KOPT-K1 (cell line): ENCODE data around the gene SPIRE1.

Experiments used
- H3K27ac ChIP-seq: fragments of 200-600 bp; sonication (generic); 2 replicates; pipeline ENCODE4 v1.5.1; 2016; ENCODE audit warnings: antibody characterized with exemption, mild to moderate bottlenecking, low read depth, low read length; ENCODE audit not compliant: poor library complexity, severe bottlenecking
- H3K36me3 ChIP-seq: fragments of 200-600 bp; sonication (generic); 2 replicates; pipeline ENCODE4 v1.5.1; 2017; ENCODE audit warnings: antibody characterized with exemption, mild to moderate bottlenecking, low read length, moderate library complexity; ENCODE audit not compliant: insufficient read depth
- H3K9me3 ChIP-seq: fragments of 200-600 bp; sonication (generic); 2 replicates; pipeline ENCODE4 v1.5.1; 2017; ENCODE audit warnings: antibody characterized with exemption, low read length, mild to moderate bottlenecking; ENCODE audit not compliant: insufficient read depth, poor library complexity, severe bottlenecking

The SPIRE1 gene

GRCh38 chr18:12406371-12407111, 251.4 kb downstream of the SPIRE1 start:
- Histone ChIP-seq H3K27ac (no peak overlapping the region), H3K36me3 (no peaks in the 10 kb centered on the region), H3K9me3 (no peaks in the 10 kb centered on the region)

GRCh38 chr18:12405066-12405465, 252.8 kb downstream of the SPIRE1 start:
- no peaks in the 10 kb centered on the region for H3K36me3 ChIP-seq
- no peaks in the 10 kb centered on the region for H3K9me3 ChIP-seq
- H3K27ac ChIP-seq, result no peak overlapping the region

- no peaks in the 10 kb centered on the region for H3K36me3 ChIP-seq
Measured at GRCh38 chr18:12403601-12404506, 254.1 kb downstream of the SPIRE1 start.

GRCh38 chr18:12401881-12402280, 256.0 kb downstream of the SPIRE1 start:
- Histone ChIP-seq H3K36me3 (no peaks in the 10 kb centered on the region), H3K27ac (no peak overlapping the region), H3K9me3 (no peaks in the 10 kb centered on the region)

More at GRCh38 chr18:12403601-12404506, 254.1 kb downstream of the SPIRE1 start:
- Histone ChIP-seq H3K9me3 (no peaks in the 10 kb centered on the region), H3K27ac (no peak overlapping the region)

- Histone ChIP-seq H3K27ac (no peak overlapping the region), H3K36me3 (no peaks in the 10 kb centered on the region), H3K9me3 (no peaks in the 10 kb centered on the region)
Measured at GRCh38 chr18:12399231-12399630, 258.7 kb downstream of the SPIRE1 start.

GRCh38 chr18:12398625-12399024, 259.3 kb downstream of the SPIRE1 start:
- no peaks in the 10 kb centered on the region for H3K36me3 ChIP-seq
- no peak overlapping the region for H3K27ac ChIP-seq
- no peaks in the 10 kb centered on the region for H3K9me3 ChIP-seq

GRCh38 chr18:12397793-12398192, 260.1 kb downstream of the SPIRE1 start:
- no peaks in the 10 kb centered on the region for H3K9me3 ChIP-seq
- no peak overlapping the region for H3K27ac ChIP-seq
- H3K36me3 ChIP-seq, result no peaks in the 10 kb centered on the region

GRCh38 chr18:12397254-12397653, 260.7 kb downstream of the SPIRE1 start:
- Histone ChIP-seq H3K27ac (no peak overlapping the region), H3K36me3 (no peaks in the 10 kb centered on the region), H3K9me3 (no peaks in the 10 kb centered on the region)
